Tibial artery (tissue), 4 donors: ENCODE measurements around the gene DPYSL3.

ENCODE experiments used
- DNase-seq, 2 donors: peaks; one replicate each; pipeline ENCODE4 v3.0.0-alpha.2; 2019
- H3K27ac ChIP-seq, 2 donors: fragments of 200-600 bp; sonication (generic) in 1 of 2; 1 replicate in 1 of 2; 2 replicates in 1 of 2; pipeline ENCODE4 v1.5.1; 2018 to 2019; ENCODE audit warnings: mild to moderate bottlenecking in 1 of 2
- H3K27me3 ChIP-seq, 2 donors: fragments of 200-600 bp; sonication (generic) in 1 of 2; one replicate each; pipeline versions ENCODE4 v1.5.1 to v1.6.0; 2016 to 2019
- H3K36me3 ChIP-seq, 3 donors: fragments of 200-600 bp; sonication (generic) in 2 of 3; one replicate each; pipeline ENCODE4 v1.5.1; 2016 to 2019; ENCODE audit warnings: mild to moderate bottlenecking in 2 of 3
- H3K4me1 ChIP-seq, 4 donors: fragments of 200-600 bp; sonication (generic) in 2 of 4; 1 replicate in 3 of 4; 2 replicates in 1 of 4; pipeline ENCODE4 v1.5.1; 2016 to 2019
- H3K4me3 ChIP-seq, 2 donors: fragments of 200-600 bp; sonication (generic) in 1 of 2; 1 replicate in 1 of 2; 2 replicates in 1 of 2; pipeline ENCODE4 v1.5.1; 2018 to 2019; ENCODE audit warnings: mild to moderate bottlenecking in 2 of 2
- H3K9me3 ChIP-seq, 3 donors: fragments of 200-600 bp; sonication (generic) in 1 of 3; one replicate each; pipeline ENCODE4 v1.5.1; 2016 to 2019
- intact Hi-C: fragments of 100-400 bp; cut with DNase I; formaldehyde crosslinking; loops from one replicate; pipeline ENCODE4 v1.15.0; 2023; ENCODE audit warnings: low total_unique reads
- TF ChIP-seq, protein P1 (sequence below), 2 experiments: fragments of 200-600 bp in 1 of 2; fragments of 450-650 bp in 1 of 2; IDR thresholded peaks; one replicate each; pipeline ENCODE4 v1.5.1; 2017 to 2019; ENCODE audit warnings: antibody characterized with exemption in 2 of 2, mild to moderate bottlenecking in 1 of 2, moderate library complexity in 1 of 2

The DPYSL3 gene

GRCh38 chr5:147391781-147392180 is 118.1 kb downstream of the DPYSL3 start:
- Histone ChIP-seq H3K4me3 (no peak overlapping the region), H3K36me3 (peaks cover 24 to 52% (median 41%) of the 10 kb centered on the region in 3 donors), H3K27ac (peak overlapping the region in 1 of 2 donors; percentile 31), H3K4me1 (no peaks in the 10 kb centered on the region), H3K27me3 (no peaks in the 10 kb centered on the region), H3K9me3 (no peaks in the 10 kb centered on the region)
- peak; percentile 77 to 79 for DNase-seq
- intact Hi-C loops = loop anchor here (5.0 to 10.0 kb wide), 2 partner anchors 157 to 181 kb away; partner anchors contain the start of gene STK32A
- TF ChIP-seq, protein P1, sequence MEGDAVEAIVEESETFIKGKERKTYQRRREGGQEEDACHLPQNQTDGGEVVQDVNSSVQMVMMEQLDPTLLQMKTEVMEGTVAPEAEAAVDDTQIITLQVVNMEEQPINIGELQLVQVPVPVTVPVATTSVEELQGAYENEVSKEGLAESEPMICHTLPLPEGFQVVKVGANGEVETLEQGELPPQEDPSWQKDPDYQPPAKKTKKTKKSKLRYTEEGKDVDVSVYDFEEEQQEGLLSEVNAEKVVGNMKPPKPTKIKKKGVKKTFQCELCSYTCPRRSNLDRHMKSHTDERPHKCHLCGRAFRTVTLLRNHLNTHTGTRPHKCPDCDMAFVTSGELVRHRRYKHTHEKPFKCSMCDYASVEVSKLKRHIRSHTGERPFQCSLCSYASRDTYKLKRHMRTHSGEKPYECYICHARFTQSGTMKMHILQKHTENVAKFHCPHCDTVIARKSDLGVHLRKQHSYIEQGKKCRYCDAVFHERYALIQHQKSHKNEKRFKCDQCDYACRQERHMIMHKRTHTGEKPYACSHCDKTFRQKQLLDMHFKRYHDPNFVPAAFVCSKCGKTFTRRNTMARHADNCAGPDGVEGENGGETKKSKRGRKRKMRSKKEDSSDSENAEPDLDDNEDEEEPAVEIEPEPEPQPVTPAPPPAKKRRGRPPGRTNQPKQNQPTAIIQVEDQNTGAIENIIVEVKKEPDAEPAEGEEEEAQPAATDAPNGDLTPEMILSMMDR (IDR thresholded peaks at IDR 0.05) = peak; percentile 58 to 63

- Histone ChIP-seq H3K9me3 (no peaks in the 10 kb centered on the region), H3K27ac (peak overlapping the region in 1 of 2 donors; percentile 31), H3K27me3 (no peaks in the 10 kb centered on the region), H3K4me1 (no peaks in the 10 kb centered on the region), H3K36me3 (peaks cover 15 to 43% (median 31%) of the 10 kb centered on the region in 3 donors), H3K4me3 (no peak overlapping the region)
- DNase-seq = no peak
- intact Hi-C loops = loop anchor here (5.0 to 10.0 kb wide), 2 partner anchors 156 to 182 kb away; partner anchors contain the start of gene STK32A
- TF ChIP-seq, protein P1 (IDR thresholded peaks at IDR 0.05) = no peak
These were observed 119.1 kb downstream of the DPYSL3 start for GRCh38 chr5:147390654-147391225.

- Histone ChIP-seq H3K27ac (peak overlapping the region in 1 of 2 donors; percentile 10), H3K36me3 (peaks cover 0 to 21% (median 13%) of the 10 kb centered on the region in 3 donors), H3K4me1 (no peaks in the 10 kb centered on the region), H3K27me3 (no peaks in the 10 kb centered on the region), H3K9me3 (no peaks in the 10 kb centered on the region), H3K4me3 (no peak overlapping the region)
- TF ChIP-seq, protein P1 (IDR thresholded peaks at IDR 0.05) = no peak
- DNase-seq = no peak
- intact Hi-C loops = no loop called here
These were observed 121.4 kb downstream of the DPYSL3 start for GRCh38 chr5:147388184-147389108.

DNA sequence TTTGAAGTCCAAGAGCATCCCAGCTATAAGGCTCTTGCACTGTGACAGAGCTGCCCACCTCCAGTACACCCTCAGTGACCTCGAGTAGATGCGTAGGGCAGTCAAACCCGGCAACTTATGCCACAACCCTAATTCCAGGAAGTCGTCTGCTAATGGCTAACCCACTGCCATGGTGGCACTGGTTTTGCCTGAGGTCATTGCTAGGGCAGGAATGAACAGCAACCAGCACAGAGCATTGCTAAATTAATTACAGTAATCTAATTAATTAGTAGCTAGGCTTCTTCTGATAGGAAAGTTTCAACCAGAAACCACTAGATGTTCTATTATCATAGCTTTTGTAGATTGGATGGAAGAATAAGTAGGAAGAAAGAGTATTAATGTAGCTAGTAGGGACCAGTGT is 122.8 kb downstream of the DPYSL3 start:
- no peak overlapping the region for H3K27ac ChIP-seq
- H3K9me3 ChIP-seq = no peaks in the 10 kb centered on the region
- H3K4me1 ChIP-seq = no peaks in the 10 kb centered on the region
- no peaks in the 10 kb centered on the region for H3K27me3 ChIP-seq
- peaks cover 0 to 7% (median 4%) of the 10 kb centered on the region in 3 donors for H3K36me3 ChIP-seq
- H3K4me3 ChIP-seq = no peak overlapping the region
- no peak for DNase-seq
- intact Hi-C loops = no loop called here
- TF ChIP-seq, protein P1 (IDR thresholded peaks at IDR 0.05) = no peak

DNA sequence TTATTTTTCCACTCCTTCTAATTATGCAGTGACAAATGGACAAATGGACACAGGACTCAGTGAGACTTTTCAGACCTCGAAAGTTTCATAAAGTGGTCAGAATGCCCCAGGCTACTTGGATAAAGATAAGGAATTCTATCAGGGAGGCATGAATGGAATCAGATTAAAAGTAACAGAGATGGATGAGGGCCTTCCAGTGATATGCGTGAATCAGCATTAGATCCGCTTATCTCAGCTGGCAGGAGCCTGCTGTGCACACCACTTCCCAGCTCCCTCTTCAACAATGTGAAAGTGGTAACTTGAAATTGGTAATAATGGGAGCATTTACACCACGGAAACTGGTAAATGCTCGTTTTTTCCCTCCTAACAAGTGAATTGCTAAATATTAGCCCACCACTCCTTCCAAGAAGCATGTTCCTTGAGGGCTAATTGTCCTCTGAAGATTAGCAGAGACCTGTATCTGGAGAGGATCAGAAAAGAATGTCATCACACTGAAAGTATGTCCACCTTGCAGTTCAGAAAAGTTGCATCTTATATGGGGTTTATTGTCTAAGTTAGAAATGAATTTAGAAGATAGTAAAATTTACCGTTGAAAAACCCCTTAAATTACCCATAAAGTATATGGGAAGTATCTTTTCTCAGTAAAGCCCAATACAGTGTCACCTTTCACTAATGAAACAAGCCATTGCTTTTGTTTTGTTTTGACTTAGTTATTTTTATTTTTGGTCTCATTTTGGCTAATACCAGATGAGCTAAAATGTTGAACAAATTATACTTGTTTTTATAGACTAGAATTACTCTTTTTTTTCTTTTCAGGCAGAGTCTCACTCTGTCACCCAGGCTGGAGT is 125.3 kb downstream of the DPYSL3 start:
- Histone ChIP-seq H3K27ac (no peak overlapping the region), H3K9me3 (no peaks in the 10 kb centered on the region), H3K4me3 (no peak overlapping the region), H3K36me3 (no peaks in the 10 kb centered on the region), H3K27me3 (no peaks in the 10 kb centered on the region), H3K4me1 (no peaks in the 10 kb centered on the region)
- DNase-seq = no peak
- TF ChIP-seq, protein P1 (IDR thresholded peaks at IDR 0.05) = no peak
- intact Hi-C loops = no loop called here
